IMR-90 (cell line): ENCODE measurements around the gene SLC7A9. TPM values are rescaled to one million over a fixed set of nuclear protein-coding genes. Genes with fewer than 3 reads are reported as not detected.

Source experiments
- ATAC-seq: fragments of 200-7000 bp; cut with Tn5 transposase; 2 replicates; pipeline ENCODE4 v1.9.1; 2020; ENCODE audit warnings: low read depth, mild to moderate bottlenecking, moderate library complexity
- BruUV-seq: library from RNA; stranded (reverse); fragments of 400-500 nt; replicated peaks from 2 replicates; lab custom pipeline; 2021; lab: Mats Ljungman, UMichigan
- CTCF ChIA-PET: fragments of 300-600 bp; formaldehyde crosslinking; extraction: SDS; loops from one replicate; lab custom pipeline; 2021; ENCODE audit warnings: antibody characterized with exemption; lab: Yijun Ruan, JAX
- POLR2A ChIA-PET: fragments of 300-600 bp; sonication (Branson Sonifier 250); formaldehyde crosslinking; loops from one replicate; lab custom pipeline; 2022; ENCODE audit warnings: antibody characterized with exemption; ENCODE audit not compliant: unreplicated experiment; lab: Charles Lee
- DNase-seq: peaks from one replicate; pipeline ENCODE4 v3.0.0; 2013
- H2AFZ ChIP-seq: replicated peaks from 2 replicates; pipeline ENCODE3; 2013; ENCODE audit warnings: low read length, mild to moderate bottlenecking; ENCODE audit not compliant: poor library complexity
- H2AK5ac ChIP-seq: 2 replicates; pipeline ENCODE4 v1.6.1; 2013; ENCODE audit warnings: low read depth, low read length, inconsistent platforms
- H2AK9ac ChIP-seq: replicated peaks from 2 replicates; pipeline ENCODE3; 2013; ENCODE audit warnings: mild to moderate bottlenecking, low read depth, low read length, moderate library complexity; ENCODE audit not compliant: poor library complexity
- H2BK120ac ChIP-seq: 2 replicates; pipeline ENCODE4 v1.6.1; 2013; ENCODE audit warnings: low read depth, low read length, inconsistent platforms
- H2BK15ac ChIP-seq: 3 replicates; pipeline ENCODE4 v1.6.1; 2013; ENCODE audit warnings: low read depth, low read length, inconsistent platforms
- H2BK20ac ChIP-seq: 2 replicates; pipeline ENCODE4 v1.6.1; 2013; ENCODE audit warnings: low read depth, mild to moderate bottlenecking, inconsistent platforms, low read length, moderate library complexity
- H2BK5ac ChIP-seq: 2 replicates; pipeline ENCODE4 v1.6.1; 2013; ENCODE audit warnings: mild to moderate bottlenecking, low read depth, low read length, inconsistent platforms; ENCODE audit not compliant: poor library complexity, severe bottlenecking
- H3K14ac ChIP-seq: replicated peaks from 2 replicates; pipeline ENCODE4 v1.6.1; 2013; ENCODE audit warnings: low read depth, low read length, inconsistent platforms
- H3K18ac ChIP-seq: 2 replicates; pipeline ENCODE4 v1.6.1; 2013; ENCODE audit warnings: low read depth, low read length, control low read depth
- H3K23ac ChIP-seq: 2 replicates; pipeline ENCODE4 v1.6.1; 2013; ENCODE audit warnings: low read depth, low read length, inconsistent platforms
- H3K27ac ChIP-seq: 2 replicates; pipeline ENCODE4 v1.5.1; 2013; ENCODE audit warnings: mild to moderate bottlenecking, control low read depth, low read length; ENCODE audit not compliant: insufficient read depth
- H3K27me3 ChIP-seq: 2 replicates; pipeline ENCODE4 v1.6.1; 2013; ENCODE audit warnings: low read length; ENCODE audit not compliant: control insufficient read depth, insufficient read depth
- H3K36me3 ChIP-seq: 2 replicates; pipeline ENCODE4 v1.6.1; 2013; ENCODE audit warnings: low read length, mixed read lengths; ENCODE audit not compliant: control insufficient read depth, insufficient read depth
- H3K4ac ChIP-seq: 2 replicates; pipeline ENCODE4 v1.6.1; 2013; ENCODE audit warnings: low read depth, low read length, inconsistent platforms
- H3K4me1 ChIP-seq: 2 replicates; pipeline ENCODE4 v1.6.1; 2013; ENCODE audit warnings: low read length, mixed read lengths; ENCODE audit not compliant: control insufficient read depth, insufficient read depth
- H3K4me2 ChIP-seq: 2 replicates; pipeline ENCODE4 v1.6.1; 2013; ENCODE audit warnings: low read depth, mild to moderate bottlenecking, control low read depth, low read length, moderate library complexity
- H3K4me3 ChIP-seq: 2 replicates; pipeline ENCODE4 v1.5.1; 2013; ENCODE audit warnings: low read depth, mild to moderate bottlenecking, control low read depth, low read length, moderate library complexity; ENCODE audit not compliant: insufficient read depth
- H3K56ac ChIP-seq: 2 replicates; pipeline ENCODE4 v1.6.1; 2013; ENCODE audit warnings: low read length, inconsistent platforms; ENCODE audit not compliant: insufficient read depth; ENCODE audit errors: extremely low read depth
- H3K79me1 ChIP-seq, 2 experiments: 2 replicates each; pipeline ENCODE4 v1.6.1; 2013; ENCODE audit warnings: low read length in 2 of 2, inconsistent platforms in 1 of 2, low read depth in 1 of 2
- H3K9ac ChIP-seq: 2 replicates; pipeline ENCODE4 v1.6.1; 2013; ENCODE audit warnings: low read depth, low read length, control low read depth
- H3K9me1 ChIP-seq: 2 replicates; pipeline ENCODE4 v1.6.1; 2013; ENCODE audit warnings: low read length, inconsistent platforms; ENCODE audit not compliant: insufficient read depth
- H3K9me3 ChIP-seq: 2 replicates; pipeline ENCODE4 v1.6.1; 2013; ENCODE audit warnings: low read length; ENCODE audit not compliant: control insufficient read depth, insufficient read depth
- H4K20me1 ChIP-seq: 2 replicates; pipeline ENCODE4 v1.6.1; 2013; ENCODE audit warnings: low read length, inconsistent platforms; ENCODE audit not compliant: insufficient read depth
- H4K5ac ChIP-seq: 2 replicates; pipeline ENCODE4 v1.6.1; 2013; ENCODE audit warnings: mild to moderate bottlenecking, low read depth, low read length, control low read depth
- H4K8ac ChIP-seq, 2 experiments: 2 replicates each; pipeline ENCODE4 v1.6.1; 2013; ENCODE audit warnings: low read depth in 2 of 2, low read length in 2 of 2, control low read depth in 1 of 2, inconsistent platforms in 1 of 2
- H4K91ac ChIP-seq: 2 replicates; pipeline ENCODE4 v1.6.1; 2013; ENCODE audit warnings: low read depth, low read length, inconsistent platforms; ENCODE audit not compliant: insufficient read depth
- CEBPB ChIP-seq: IDR thresholded peaks from 2 replicates; pipeline ENCODE4 v1.6.1; 2012; ENCODE audit warnings: low read depth, low read length, improper control_type of control experiment
- CHD1 ChIP-seq: IDR thresholded peaks from 2 replicates; pipeline ENCODE4 v1.6.1; 2012; ENCODE audit warnings: low read depth, low read length, improper control_type of control experiment
- MAFK ChIP-seq: IDR thresholded peaks from 2 replicates; pipeline ENCODE4 v1.6.1; 2012; ENCODE audit warnings: low read depth, low read length, improper control_type of control experiment
- MXI1 ChIP-seq: IDR thresholded peaks from 2 replicates; pipeline ENCODE4 v1.6.1; 2012; ENCODE audit warnings: low read depth, mild to moderate bottlenecking, low read length, moderate library complexity, borderline replicate concordance
- POLR2A ChIP-seq: IDR thresholded peaks from 2 replicates; pipeline ENCODE4 v1.6.1; 2012; ENCODE audit warnings: mild to moderate bottlenecking, low read depth, low read length
- WGBS, 2 experiments: methylation state at CpG; one replicate each; pipeline versions ENCODE4 v1.1.5 to v1.1.7; 2013; ENCODE audit warnings: missing lambda C conversion rate in 2 of 2; ENCODE audit not compliant: insufficient read length in 1 of 2; ENCODE audit errors: extremely low coverage in 2 of 2; 5-methylcytosine and 5-hydroxymethylcytosine counted together
- dilution Hi-C: fragments of 300-500 bp; cut with HindIII; formaldehyde crosslinking; loops from one replicate; pipeline ENCODE4 v1.14.3; 2018; ENCODE audit warnings: low sequenced_read_pairs; ENCODE audit not compliant: unreplicated experiment
- in situ Hi-C: fragments of 300-500 bp; cut with MboI; formaldehyde crosslinking; loops from 3 replicates; pipeline ENCODE4 v1.14.3; 2019; ENCODE audit warnings: low sequenced_read_pairs, inconsistent platforms, mixed read lengths
- intact Hi-C: fragments of 100-400 bp; cut with micrococcal nuclease; formaldehyde crosslinking; loops from 2 replicates; pipeline ENCODE4 v1.10.0; 2022
- polyA plus RNA-seq, 3 experiments: library from polyadenylated mRNA; depleted of rRNA; stranded (reverse); fragments of >200 nt; gene quantifications; 2 replicates each; pipeline ENCODE4 v1.2.3, GENCODE V29; 2012; ENCODE audit warnings: low replicate concordance in 1 of 3
- total RNA-seq: library from RNA; depleted of rRNA; stranded (reverse); fragments of >200 nt; gene quantifications from 2 replicates; pipeline ENCODE4 v1.2.3, GENCODE V29; 2012
- TF ChIP-seq, protein P1 (sequence below): conservative IDR thresholded peaks from 2 replicates; pipeline ENCODE4 v1.5.1; 2012; ENCODE audit warnings: mild to moderate bottlenecking, low read depth, low read length, improper control_type of control experiment
- TF ChIP-seq, protein P2 (sequence below): fragments of 150-350 bp; IDR thresholded peaks from 2 replicates; pipeline ENCODE4 v1.6.1; 2017; ENCODE audit warnings: mild to moderate bottlenecking, antibody characterized with exemption, low read length, low read depth

Gene SLC7A9
- total and polyA plus RNA-seq, 2 of the 4 experiments (the other 2 are of a cell fraction), result not detected

DNA sequence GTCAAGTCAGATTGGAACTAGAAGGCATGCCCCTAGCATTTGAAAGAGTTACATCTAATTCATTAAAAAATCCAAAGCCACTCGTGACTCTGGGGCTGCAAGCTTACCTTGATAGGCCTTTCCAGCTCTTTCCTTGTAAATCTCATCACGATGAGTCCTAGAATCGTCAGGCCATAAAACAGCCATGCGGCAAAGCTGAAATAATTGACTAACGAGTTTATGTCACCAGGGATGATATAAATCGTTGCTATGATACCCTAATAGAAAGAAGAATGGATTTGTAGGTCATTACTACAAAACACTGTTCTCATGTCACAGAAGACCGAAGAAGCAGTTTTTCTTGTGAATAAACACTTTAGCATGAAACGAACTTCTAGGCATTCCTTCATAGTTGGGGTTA lies 27.5 kb downstream of the SLC7A9 start:
- no peak overlapping the region for H4K91ac ChIP-seq
- no peak overlapping the region for H3K4me2 ChIP-seq
- no peak for ATAC-seq
- H3K9ac ChIP-seq, result no peak overlapping the region
- H2AK5ac ChIP-seq, result no peak overlapping the region
- H3K9me3 ChIP-seq, result no peaks in the 10 kb centered on the region
- H3K27me3 ChIP-seq, result no peaks in the 10 kb centered on the region
- no peak overlapping the region for H4K5ac ChIP-seq
- no peak for TF ChIP-seq POLR2A
- no peak for TF ChIP-seq CHD1
- TF ChIP-seq, protein P1, sequence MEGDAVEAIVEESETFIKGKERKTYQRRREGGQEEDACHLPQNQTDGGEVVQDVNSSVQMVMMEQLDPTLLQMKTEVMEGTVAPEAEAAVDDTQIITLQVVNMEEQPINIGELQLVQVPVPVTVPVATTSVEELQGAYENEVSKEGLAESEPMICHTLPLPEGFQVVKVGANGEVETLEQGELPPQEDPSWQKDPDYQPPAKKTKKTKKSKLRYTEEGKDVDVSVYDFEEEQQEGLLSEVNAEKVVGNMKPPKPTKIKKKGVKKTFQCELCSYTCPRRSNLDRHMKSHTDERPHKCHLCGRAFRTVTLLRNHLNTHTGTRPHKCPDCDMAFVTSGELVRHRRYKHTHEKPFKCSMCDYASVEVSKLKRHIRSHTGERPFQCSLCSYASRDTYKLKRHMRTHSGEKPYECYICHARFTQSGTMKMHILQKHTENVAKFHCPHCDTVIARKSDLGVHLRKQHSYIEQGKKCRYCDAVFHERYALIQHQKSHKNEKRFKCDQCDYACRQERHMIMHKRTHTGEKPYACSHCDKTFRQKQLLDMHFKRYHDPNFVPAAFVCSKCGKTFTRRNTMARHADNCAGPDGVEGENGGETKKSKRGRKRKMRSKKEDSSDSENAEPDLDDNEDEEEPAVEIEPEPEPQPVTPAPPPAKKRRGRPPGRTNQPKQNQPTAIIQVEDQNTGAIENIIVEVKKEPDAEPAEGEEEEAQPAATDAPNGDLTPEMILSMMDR, result no peak
- TF ChIP-seq, protein P2, sequence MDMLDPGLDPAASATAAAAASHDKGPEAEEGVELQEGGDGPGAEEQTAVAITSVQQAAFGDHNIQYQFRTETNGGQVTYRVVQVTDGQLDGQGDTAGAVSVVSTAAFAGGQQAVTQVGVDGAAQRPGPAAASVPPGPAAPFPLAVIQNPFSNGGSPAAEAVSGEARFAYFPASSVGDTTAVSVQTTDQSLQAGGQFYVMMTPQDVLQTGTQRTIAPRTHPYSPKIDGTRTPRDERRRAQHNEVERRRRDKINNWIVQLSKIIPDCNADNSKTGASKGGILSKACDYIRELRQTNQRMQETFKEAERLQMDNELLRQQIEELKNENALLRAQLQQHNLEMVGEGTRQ, result no peak
- no peak for TF ChIP-seq MAFK
- TF ChIP-seq CEBPB, result no peak
- no peak for TF ChIP-seq MXI1
- H3K4ac ChIP-seq, result no peak overlapping the region
- no peaks in the 10 kb centered on the region for H3K9me1 ChIP-seq
- H2BK5ac ChIP-seq, result no peak overlapping the region
- H3K14ac ChIP-seq, result no peak overlapping the region
- no peaks in the 10 kb centered on the region for H3K79me1 ChIP-seq
- no peak overlapping the region for H2AFZ ChIP-seq
- no peak overlapping the region for H3K56ac ChIP-seq
- no peak overlapping the region for H4K8ac ChIP-seq
- H3K23ac ChIP-seq, result no peak overlapping the region
- in situ Hi-C loops, result no loop called here
- H3K36me3 ChIP-seq, result no peaks in the 10 kb centered on the region
- H2BK20ac ChIP-seq, result no peak overlapping the region
- intact Hi-C loops, result no loop called here
- no CpG with 5 or more reads among the region's 8 CpGs for whole genome bisulfite sequencing, 2 experiments
- no peak overlapping the region for H2AK9ac ChIP-seq
- H2BK15ac ChIP-seq, result no peak overlapping the region
- H3K18ac ChIP-seq, result no peak overlapping the region
- H3K4me1 ChIP-seq, result no peaks in the 10 kb centered on the region
- H3K4me3 ChIP-seq, result no peak overlapping the region
- dilution Hi-C loops, result no loop called here
- H2BK120ac ChIP-seq, result no peak overlapping the region
- no TSS peak for BruUV-seq
- ChIA-PET POLR2A (no interaction called here), CTCF (interaction anchor here (0.5 kb wide), 1 partner anchor 1062 kb away, joined by 5 read pairs; no protein-coding TSS in a partner anchor)
- DNase-seq, result no peak
- no peaks in the 10 kb centered on the region for H4K20me1 ChIP-seq
- H3K27ac ChIP-seq, result no peak overlapping the region
